Measurements from ENCODE around the gene SORCS2. TPM values are rescaled to one million over a fixed set of nuclear protein-coding genes. Genes with fewer than 3 reads are reported as not detected.

The SORCS2 gene
- total RNA-seq, 1 experiment from 2014 or later: 4.1 TPM

GRCh38 chr4:7270121-7270520 lies 77.8 kb downstream of the SORCS2 start:
- Histone ChIP-seq H3K4me1 (ENCODE audit: insufficient read depth, low read length) (peaks cover 38% of the 10 kb centered on the region), H4K20me1 (ENCODE audit: low read length) (no peaks in the 10 kb centered on the region), H3K9ac (ENCODE audit: low read length) (no peak overlapping the region), H2AFZ (ENCODE audit: low read length) (no peak overlapping the region), H3K79me2 (ENCODE audit: low read length) (peaks cover 20% of the 10 kb centered on the region), H3F3A (ENCODE audit: low read length, unreplicated experiment) (no peaks in the 10 kb centered on the region), H3K4me3 (ENCODE audit: low read length) (no peak overlapping the region), H3K36me3 (ENCODE audit: low read depth, low read length) (no peaks in the 10 kb centered on the region), H3K27ac (ENCODE audit: low read length) (no peak overlapping the region), H3K9me2 (replicated peaks; ENCODE audit: low read length) (no peaks in the 10 kb centered on the region), H3K9me3 (ENCODE audit: low read length) (no peaks in the 10 kb centered on the region), H3K27me3 (ENCODE audit: low read length) (no peaks in the 10 kb centered on the region), H3K4me2 (ENCODE audit: low read length) (no peak overlapping the region)
- POLR2A ChIA-PET (ENCODE audit: unreplicated experiment): no interaction called here
- no peak for ATAC-seq
- CTCF ChIA-PET: no interaction called here
- no TSS peak for BruUV-seq (replicated peaks)
- intact Hi-C loops (cut with micrococcal nuclease): no loop called here
- TF ChIP-seq EZH2 (IDR thresholded peaks at IDR 0.05; ENCODE audit: low read length, unreplicated experiment): no peak
- no peak for TF ChIP-seq EZH2phosphoT487 (IDR thresholded peaks at IDR 0.05; ENCODE audit: borderline replicate concordance, low read length)
- TF ChIP-seq, protein P1, sequence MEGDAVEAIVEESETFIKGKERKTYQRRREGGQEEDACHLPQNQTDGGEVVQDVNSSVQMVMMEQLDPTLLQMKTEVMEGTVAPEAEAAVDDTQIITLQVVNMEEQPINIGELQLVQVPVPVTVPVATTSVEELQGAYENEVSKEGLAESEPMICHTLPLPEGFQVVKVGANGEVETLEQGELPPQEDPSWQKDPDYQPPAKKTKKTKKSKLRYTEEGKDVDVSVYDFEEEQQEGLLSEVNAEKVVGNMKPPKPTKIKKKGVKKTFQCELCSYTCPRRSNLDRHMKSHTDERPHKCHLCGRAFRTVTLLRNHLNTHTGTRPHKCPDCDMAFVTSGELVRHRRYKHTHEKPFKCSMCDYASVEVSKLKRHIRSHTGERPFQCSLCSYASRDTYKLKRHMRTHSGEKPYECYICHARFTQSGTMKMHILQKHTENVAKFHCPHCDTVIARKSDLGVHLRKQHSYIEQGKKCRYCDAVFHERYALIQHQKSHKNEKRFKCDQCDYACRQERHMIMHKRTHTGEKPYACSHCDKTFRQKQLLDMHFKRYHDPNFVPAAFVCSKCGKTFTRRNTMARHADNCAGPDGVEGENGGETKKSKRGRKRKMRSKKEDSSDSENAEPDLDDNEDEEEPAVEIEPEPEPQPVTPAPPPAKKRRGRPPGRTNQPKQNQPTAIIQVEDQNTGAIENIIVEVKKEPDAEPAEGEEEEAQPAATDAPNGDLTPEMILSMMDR (conservative IDR thresholded peaks at IDR 0.05; ENCODE audit: low read depth, low read length): no peak
- DNase-seq: no peak

DNA sequence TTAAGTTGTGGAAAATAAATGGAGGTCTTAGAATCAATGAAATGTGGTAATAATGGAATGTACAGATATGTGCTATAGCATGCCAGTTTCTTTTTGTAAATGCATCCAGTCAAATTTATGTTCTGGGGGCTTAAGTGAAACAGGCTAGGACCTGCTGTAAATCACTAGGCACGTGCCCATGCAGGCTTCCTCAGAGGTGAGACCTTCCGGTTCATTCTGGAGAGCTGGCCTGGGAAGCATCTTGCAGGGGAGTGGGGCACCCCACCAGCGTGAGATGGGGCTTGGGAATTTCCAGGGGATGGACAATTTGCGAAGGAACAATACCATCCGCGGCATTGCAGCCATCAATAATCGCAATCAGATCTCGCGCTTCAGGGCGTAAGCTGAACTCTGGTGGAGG lies 80.1 kb downstream of the SORCS2 start:
- H3K9me2 ChIP-seq (replicated peaks; ENCODE audit: low read length): no peaks in the 10 kb centered on the region
- H3K9ac ChIP-seq (ENCODE audit: low read length): no peak overlapping the region
- intact Hi-C loops (cut with micrococcal nuclease): no loop called here
- no peak for TF ChIP-seq EZH2phosphoT487 (IDR thresholded peaks at IDR 0.05; ENCODE audit: borderline replicate concordance, low read length)
- no peak for TF ChIP-seq EZH2 (IDR thresholded peaks at IDR 0.05; ENCODE audit: low read length, unreplicated experiment)
- TF ChIP-seq, protein P1 (conservative IDR thresholded peaks at IDR 0.05; ENCODE audit: low read depth, low read length): no peak
- H4K20me1 ChIP-seq (ENCODE audit: low read length): no peaks in the 10 kb centered on the region
- no peak overlapping the region for H3K4me3 ChIP-seq (ENCODE audit: low read length)
- H3K4me1 ChIP-seq (ENCODE audit: insufficient read depth, low read length): peaks cover 24% of the 10 kb centered on the region
- H3K79me2 ChIP-seq (ENCODE audit: low read length): peaks cover 17% of the 10 kb centered on the region; the same call in 1 of the 2 replicates
- CTCF ChIA-PET: no interaction called here
- DNase-seq (no peak), ATAC-seq (no peak)
- H3K27me3 ChIP-seq (ENCODE audit: low read length): no peaks in the 10 kb centered on the region
- H3F3A ChIP-seq (ENCODE audit: low read length, unreplicated experiment): no peaks in the 10 kb centered on the region
- no peak overlapping the region for H2AFZ ChIP-seq (ENCODE audit: low read length)
- H3K4me2 ChIP-seq (ENCODE audit: low read length): no peak overlapping the region
- BruUV-seq (replicated peaks): no TSS peak
- no peaks in the 10 kb centered on the region for H3K9me3 ChIP-seq (ENCODE audit: low read length)
- H3K27ac ChIP-seq (ENCODE audit: low read length): no peak overlapping the region
- no peaks in the 10 kb centered on the region for H3K36me3 ChIP-seq (ENCODE audit: low read depth, low read length)
- POLR2A ChIA-PET (ENCODE audit: unreplicated experiment): no interaction called here

- H3K4me3 ChIP-seq (ENCODE audit: low read length): no peak overlapping the region
- no peak for DNase-seq
- no peaks in the 10 kb centered on the region for H3K36me3 ChIP-seq (ENCODE audit: low read depth, low read length)
- ChIA-PET POLR2A (ENCODE audit: unreplicated experiment) (no interaction called here), CTCF (no interaction called here)
- no peaks in the 10 kb centered on the region for H3F3A ChIP-seq (ENCODE audit: low read length, unreplicated experiment)
- H3K9ac ChIP-seq (ENCODE audit: low read length): no peak overlapping the region
- H2AFZ ChIP-seq (ENCODE audit: low read length): no peak overlapping the region
- ATAC-seq: no peak
- H3K9me2 ChIP-seq (replicated peaks; ENCODE audit: low read length): no peaks in the 10 kb centered on the region
- H3K79me2 ChIP-seq (ENCODE audit: low read length): 0 out of 2 replicates have a peak, but pooled peaks cover 8% of the 10 kb centered on the region
- H3K9me3 ChIP-seq (ENCODE audit: low read length): no peaks in the 10 kb centered on the region
- no peak overlapping the region for H3K4me2 ChIP-seq (ENCODE audit: low read length)
- intact Hi-C loops (cut with micrococcal nuclease): no loop called here
- TF ChIP-seq, protein P1 (conservative IDR thresholded peaks at IDR 0.05; ENCODE audit: low read depth, low read length): no peak
- TF ChIP-seq EZH2 (IDR thresholded peaks at IDR 0.05; ENCODE audit: low read length, unreplicated experiment) (no peak), EZH2phosphoT487 (IDR thresholded peaks at IDR 0.05; ENCODE audit: borderline replicate concordance, low read length) (no peak)
- H3K27ac ChIP-seq (ENCODE audit: low read length): no peak overlapping the region
- H3K4me1 ChIP-seq (ENCODE audit: insufficient read depth, low read length): peaks cover 18% of the 10 kb centered on the region
- BruUV-seq (replicated peaks): no TSS peak
- H4K20me1 ChIP-seq (ENCODE audit: low read length): no peaks in the 10 kb centered on the region
- no peaks in the 10 kb centered on the region for H3K27me3 ChIP-seq (ENCODE audit: low read length)
Measured at GRCh38 chr4:7273738-7274297, 81.5 kb downstream of the SORCS2 start.

Data from PC-3 (cell line).